ENCODE data around the gene FEZF2. TPM values are rescaled to one million over a fixed set of nuclear protein-coding genes. Genes with fewer than 3 reads are reported as not detected.

FEZF2 gene
- total RNA-seq, 2 experiments from 2014 or later: not detected

DNA sequence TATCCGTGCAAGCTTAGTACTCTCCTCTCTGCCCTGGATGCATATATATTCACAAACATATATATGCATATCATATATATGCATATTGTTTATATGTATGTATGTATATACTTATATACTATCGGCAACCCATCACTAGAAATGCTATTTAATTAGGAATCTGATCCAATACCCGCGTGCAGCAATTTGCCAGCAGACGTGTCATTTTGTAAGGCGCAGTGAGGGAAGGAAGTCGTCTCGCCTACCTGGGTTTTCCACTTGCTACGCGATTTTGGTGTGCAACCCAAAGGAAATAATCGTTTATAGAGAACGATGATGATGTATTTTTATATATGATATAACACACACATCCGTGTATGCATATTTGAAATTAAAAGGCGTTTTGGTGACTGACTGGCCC, 5.6 kb upstream of the FEZF2 start:
- Mint-ChIP-seq H3K36me3 (ENCODE audit: low read depth) (no peaks in the 10 kb centered on the region), H3K4me3 (no peak overlapping the region), H3K27me3 (peaks cover 74% of the 10 kb centered on the region), H3K9me3 (no peaks in the 10 kb centered on the region), H3K27ac (no peak overlapping the region), H3K4me1 (no peaks in the 10 kb centered on the region)
- POLR2A ChIA-PET: no interaction called here
- DNase-seq: no peak
- CTCF ChIA-PET: no interaction called here

DNA sequence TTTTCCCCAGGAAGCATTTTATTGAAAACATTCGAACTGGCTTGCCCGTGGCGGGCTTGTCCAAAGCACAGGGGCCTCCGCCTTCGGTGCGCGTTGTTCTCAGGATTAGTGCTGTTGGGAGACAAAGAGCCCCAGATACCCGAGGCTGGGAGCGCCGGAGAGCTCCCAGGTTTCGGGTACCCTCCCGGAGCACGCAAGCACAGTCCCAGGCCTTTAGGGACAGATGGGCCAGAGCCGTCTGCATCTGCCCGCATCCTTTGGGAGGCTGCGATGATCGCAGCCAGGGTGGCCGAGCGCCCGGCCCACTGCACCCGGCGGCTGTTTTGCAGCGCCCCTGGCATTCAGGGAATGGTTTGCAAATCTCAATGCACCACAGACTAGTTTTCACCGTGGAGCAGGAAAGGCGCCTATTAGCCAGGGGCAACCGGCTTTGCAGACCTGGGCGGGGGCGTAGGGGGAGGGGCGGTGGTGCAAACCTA, 5.0 kb upstream of the FEZF2 start:
- Mint-ChIP-seq H3K4me1 (no peaks in the 10 kb centered on the region), H3K4me3 (no peak overlapping the region), H3K27me3 (peaks cover 80% of the 10 kb centered on the region), H3K27ac (no peak overlapping the region), H3K36me3 (ENCODE audit: low read depth) (no peaks in the 10 kb centered on the region), H3K9me3 (no peaks in the 10 kb centered on the region)
- DNase-seq: no peak
- ChIA-PET POLR2A (no interaction called here), CTCF (no interaction called here)

DNA sequence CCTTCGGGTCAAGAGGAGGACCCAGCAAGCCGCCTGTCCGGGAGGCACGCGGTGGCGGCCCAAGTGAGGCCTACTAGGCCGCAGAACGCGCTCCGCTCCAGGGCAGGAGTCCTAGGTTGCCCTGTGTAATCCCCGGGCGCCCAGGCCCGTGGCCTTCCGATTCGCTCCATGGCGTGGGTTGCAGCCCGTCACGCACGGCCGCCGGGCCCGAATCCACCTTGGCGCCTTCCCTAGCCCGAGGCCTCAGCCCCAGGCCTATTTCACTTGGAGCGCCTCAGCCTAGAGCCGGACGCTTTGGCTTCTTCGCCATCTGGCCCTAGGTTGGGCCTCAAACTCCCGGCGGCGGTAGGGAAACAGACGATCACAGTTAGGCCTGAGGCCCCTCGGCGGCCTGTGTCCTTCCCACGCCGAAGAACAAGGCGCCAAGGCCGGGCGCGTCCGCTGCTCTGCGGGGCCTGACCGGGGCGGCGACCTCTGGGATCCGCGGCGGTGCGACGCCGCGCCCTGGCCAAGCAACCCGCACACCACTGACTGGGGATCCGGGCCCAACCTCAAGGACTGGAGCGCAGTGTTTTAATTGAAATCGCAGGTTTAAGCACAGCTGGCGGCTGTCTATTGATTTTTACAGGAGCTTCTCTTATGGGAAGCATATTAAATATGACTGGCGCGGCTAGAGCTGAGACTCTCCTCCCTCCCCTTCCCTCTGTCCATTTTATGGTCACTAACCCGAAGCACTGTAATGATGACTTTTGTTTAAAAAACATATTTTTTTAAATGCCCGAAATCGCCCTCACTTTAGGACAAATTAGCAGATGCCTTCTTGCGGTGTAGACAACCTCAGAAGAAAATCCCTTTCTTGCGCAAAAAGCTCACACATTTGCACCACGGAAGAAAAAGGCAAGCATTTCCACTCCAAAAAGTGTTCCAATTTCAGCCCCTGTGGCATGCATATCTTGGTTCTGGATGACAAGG, 3.8 kb upstream of the FEZF2 start:
- Mint-ChIP-seq H3K27ac (no peak overlapping the region), H3K27me3 (peaks cover 86% of the 10 kb centered on the region), H3K9me3 (no peaks in the 10 kb centered on the region), H3K4me3 (no peak overlapping the region), H3K4me1 (no peaks in the 10 kb centered on the region), H3K36me3 (ENCODE audit: low read depth) (no peaks in the 10 kb centered on the region)
- POLR2A ChIA-PET: no interaction called here
- CTCF ChIA-PET: no interaction called here
- no peak for DNase-seq

DNA sequence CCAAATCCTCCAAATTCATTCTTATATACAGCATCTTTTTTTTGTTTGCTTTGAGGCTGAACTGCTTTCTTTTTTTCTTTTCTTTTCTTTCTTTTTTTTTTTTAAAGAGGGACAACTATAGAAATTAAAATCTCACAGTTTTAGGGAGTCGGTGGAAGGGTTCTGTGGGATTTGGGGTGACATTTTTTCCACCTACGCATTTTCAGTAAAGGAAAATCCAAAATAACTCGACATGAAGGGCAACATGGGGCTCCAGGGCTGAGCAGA, 3.0 kb upstream of the FEZF2 start:
- ChIA-PET POLR2A (no interaction called here), CTCF (no interaction called here)
- Mint-ChIP-seq H3K4me3 (no peak overlapping the region), H3K27me3 (peaks cover 85% of the 10 kb centered on the region), H3K9me3 (no peaks in the 10 kb centered on the region), H3K27ac (no peak overlapping the region), H3K36me3 (ENCODE audit: low read depth) (no peaks in the 10 kb centered on the region), H3K4me1 (no peaks in the 10 kb centered on the region)
- DNase-seq: no peak

DNA sequence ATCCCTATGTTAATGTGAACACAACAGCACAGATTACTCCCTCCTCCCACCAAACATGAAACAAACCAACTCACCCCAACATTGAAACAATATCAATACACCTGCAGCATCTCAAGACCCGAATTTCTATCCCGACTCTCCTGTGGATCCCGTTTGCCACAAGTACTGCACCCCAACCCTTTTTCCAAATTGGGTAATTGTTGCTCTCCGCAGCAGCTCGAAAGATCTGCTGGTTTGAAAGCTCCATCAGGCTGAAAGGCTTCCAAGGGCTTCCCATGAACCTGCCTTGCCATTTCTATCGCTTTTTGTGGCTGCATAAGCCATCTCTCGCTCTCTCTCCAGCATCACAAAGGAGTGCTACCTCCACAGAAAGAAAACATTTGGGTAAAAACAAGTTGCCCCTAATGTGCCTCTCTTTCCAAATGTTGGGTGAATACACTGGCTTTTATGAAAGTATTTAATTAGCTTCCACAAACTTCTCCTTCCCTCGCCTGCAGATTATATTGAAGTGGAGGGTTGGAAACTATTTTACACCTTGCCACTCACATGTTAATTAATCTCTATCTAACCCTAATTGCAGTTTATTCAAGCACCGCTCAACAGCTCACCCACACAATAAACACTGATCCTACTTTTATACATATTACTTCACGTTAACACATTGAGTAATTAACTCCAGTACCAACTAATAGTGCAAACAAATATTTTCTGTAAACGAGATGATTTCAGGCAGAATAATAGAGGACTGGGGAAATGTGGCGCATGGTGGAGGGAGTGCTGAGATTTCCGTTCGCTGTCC, 2.5 kb upstream of the FEZF2 start:
- Mint-ChIP-seq H3K27ac (no peak overlapping the region), H3K27me3 (peaks cover 85% of the 10 kb centered on the region), H3K4me1 (no peaks in the 10 kb centered on the region), H3K4me3 (no peak overlapping the region), H3K9me3 (no peaks in the 10 kb centered on the region), H3K36me3 (ENCODE audit: low read depth) (peaks cover under 1% of the 10 kb centered on the region)
- DNase-seq: no peak
- ChIA-PET POLR2A (no interaction called here), CTCF (no interaction called here)

DNA sequence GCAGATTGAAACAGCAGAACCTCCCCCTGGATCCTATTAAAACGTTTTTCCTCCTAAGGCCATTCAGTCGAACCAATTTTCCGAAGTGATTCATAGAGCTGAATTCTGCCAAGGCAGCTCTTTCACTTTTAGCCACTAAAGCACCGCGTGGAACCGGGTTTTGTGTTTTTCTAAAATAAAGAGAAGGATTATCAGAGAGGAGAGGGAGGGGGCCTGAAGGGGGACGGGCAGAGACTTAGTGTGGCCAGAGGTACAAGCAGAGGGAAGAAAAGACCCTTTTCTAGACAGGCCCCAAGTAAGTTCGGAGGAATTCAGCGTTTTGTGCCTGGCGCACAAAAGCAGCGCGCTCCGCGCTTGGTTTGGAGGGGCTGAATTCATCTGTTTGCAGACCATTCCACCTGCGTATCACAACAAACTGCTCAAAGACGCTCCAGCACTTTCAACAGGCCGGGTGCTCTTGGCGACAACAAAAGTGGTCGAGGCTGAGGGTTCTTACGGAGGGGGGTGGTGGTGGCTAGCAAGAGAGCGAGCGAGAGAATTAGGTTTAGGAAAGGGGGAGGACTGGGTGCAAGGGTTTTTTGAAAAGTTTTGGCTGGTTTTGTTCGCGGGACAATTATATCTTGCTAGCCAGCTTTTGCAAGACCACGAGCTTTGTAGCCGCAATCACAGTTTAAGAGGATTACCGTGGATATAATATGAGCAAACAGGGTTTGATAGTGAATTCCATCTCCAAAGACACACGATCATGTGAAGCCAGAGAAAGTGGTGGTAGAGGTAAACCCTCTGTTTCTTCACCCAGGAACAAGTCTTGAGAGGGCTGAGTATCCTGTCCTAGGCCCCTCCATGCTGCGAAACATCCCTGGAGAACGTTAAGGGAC, 1.2 kb upstream of the FEZF2 start:
- H3K27ac Mint-ChIP-seq: no peak overlapping the region
- H3K4me3 Mint-ChIP-seq: no peak overlapping the region
- H3K27me3 Mint-ChIP-seq: peaks cover 86% of the 10 kb centered on the region
- peaks cover 3% of the 10 kb centered on the region for H3K9me3 Mint-ChIP-seq
- H3K36me3 Mint-ChIP-seq (ENCODE audit: low read depth): peaks cover 3% of the 10 kb centered on the region
- H3K4me1 Mint-ChIP-seq: no peaks in the 10 kb centered on the region
- ChIA-PET CTCF (no interaction called here), POLR2A (no interaction called here)
- DNase-seq: no peak

DNA sequence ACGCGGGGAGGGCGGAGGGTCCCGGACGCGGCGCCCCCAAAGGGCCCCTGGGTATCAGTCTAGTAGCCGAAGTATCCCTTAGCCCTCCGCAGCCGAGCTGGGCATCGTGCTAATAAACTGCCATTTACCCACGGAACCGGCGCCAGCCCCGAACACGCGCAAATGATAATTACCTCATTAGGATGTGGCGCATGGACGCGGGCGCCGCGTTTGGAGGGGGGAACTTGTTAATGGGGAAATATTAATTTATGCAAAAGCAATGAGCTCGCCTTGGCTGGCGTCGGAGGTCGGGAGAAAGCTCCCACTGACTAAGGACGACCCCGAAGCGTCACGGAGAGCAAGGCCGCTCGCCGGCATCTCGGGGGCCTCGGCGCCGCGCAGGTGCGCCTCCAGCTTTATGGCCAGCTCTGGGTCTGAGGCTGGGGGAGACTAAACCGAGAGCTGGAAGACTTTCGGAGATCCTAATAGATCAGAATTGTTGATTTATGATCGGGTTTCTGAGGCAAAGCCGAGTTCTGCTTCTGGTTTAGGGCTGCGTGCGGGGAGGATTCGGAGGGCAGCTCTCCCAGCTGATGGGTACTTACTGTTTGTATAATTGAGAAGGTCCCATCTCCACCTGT, 474 bp upstream of the FEZF2 start:
- CTCF ChIA-PET: no interaction called here
- H3K27ac Mint-ChIP-seq: no peak overlapping the region

DNA sequence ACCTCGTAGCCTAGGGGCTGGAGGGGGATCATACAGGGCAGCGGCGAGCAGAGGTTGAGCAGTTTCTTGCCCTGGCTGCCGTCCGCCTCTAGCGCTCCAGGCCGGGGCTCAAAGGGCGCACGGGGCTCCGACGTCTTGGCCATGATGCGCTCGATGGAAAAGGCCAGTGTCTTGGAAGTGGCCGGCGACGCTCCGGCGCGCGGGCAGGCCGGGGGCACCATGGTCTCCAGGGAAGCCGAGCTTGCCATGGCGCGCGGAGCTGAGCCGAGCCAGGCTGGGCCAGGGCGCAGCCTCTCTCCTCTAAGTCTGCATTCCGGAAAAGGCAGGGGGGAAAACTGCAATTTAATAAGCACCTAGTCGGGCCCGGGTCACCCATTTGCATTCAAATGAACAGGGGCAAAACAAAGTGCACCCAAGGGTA, 719 bp downstream of the FEZF2 start:
- Mint-ChIP-seq H3K4me1 (no peaks in the 10 kb centered on the region), H3K4me3 (no peak overlapping the region), H3K9me3 (peaks cover 3% of the 10 kb centered on the region), H3K27me3 (peaks cover 90% of the 10 kb centered on the region), H3K27ac (no peak overlapping the region), H3K36me3 (ENCODE audit: low read depth) (peaks cover 3% of the 10 kb centered on the region)
- POLR2A ChIA-PET: no interaction called here
- no peak for DNase-seq
- CTCF ChIA-PET: no interaction called here

More for the DNA sequence above, 474 bp upstream of the FEZF2 start:
- H3K4me1 Mint-ChIP-seq: no peaks in the 10 kb centered on the region
- no peak for DNase-seq
- H3K36me3 Mint-ChIP-seq (ENCODE audit: low read depth): peaks cover 3% of the 10 kb centered on the region
- peaks cover 84% of the 10 kb centered on the region for H3K27me3 Mint-ChIP-seq
- H3K4me3 Mint-ChIP-seq: no peak overlapping the region
- POLR2A ChIA-PET: no interaction called here
- peaks cover 3% of the 10 kb centered on the region for H3K9me3 Mint-ChIP-seq

DNA sequence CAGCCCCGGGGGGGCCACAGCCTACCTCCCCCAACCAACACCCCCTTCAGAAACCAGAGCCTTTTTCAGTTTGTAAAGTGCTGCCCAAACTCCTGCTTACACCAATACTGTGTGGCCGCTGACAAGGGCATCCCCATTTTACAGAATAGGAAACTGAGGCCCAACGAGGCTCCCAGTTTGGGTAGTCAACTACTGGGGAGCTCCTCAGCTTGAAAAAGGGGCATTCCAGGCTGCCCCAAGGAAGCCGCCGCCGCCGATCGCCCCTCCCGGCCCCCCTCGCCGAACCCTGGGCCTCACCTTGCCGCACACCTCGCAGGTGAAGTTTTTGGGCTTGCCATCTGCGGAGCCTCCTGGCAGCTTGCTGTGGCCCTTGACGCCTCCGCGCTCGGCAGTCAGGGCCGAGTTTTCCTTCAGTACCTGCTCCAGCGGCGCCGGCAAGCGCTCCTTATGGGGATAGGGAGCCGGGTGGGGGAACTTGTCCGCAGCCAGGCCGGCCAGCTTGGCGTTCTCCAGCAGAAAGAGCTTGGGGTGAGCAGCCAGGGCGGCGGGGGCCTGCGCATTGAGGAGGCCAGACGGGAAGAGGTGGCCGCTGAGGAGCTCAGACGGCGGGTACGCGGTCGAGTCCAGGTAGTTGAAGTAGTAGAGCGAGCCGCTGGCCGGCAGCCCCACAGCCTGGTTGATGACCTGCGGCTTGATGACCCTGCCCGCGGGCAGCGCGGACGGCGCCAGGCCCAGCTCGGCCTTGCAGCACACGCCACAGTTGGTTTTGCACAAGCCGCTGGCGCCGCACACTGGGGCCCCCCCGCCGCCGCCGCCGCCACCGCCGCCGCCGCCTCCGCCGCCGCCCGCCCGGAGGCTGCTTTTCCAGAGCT, 1.4 kb downstream of the FEZF2 start:
- no peak overlapping the region for H3K4me3 Mint-ChIP-seq
- DNase-seq: no peak
- peaks cover 91% of the 10 kb centered on the region for H3K27me3 Mint-ChIP-seq
- H3K9me3 Mint-ChIP-seq: peaks cover 3% of the 10 kb centered on the region
- no peaks in the 10 kb centered on the region for H3K4me1 Mint-ChIP-seq
- H3K36me3 Mint-ChIP-seq (ENCODE audit: low read depth): peaks cover 3% of the 10 kb centered on the region
- CTCF ChIA-PET: no interaction called here
- H3K27ac Mint-ChIP-seq: no peak overlapping the region
- POLR2A ChIA-PET: no interaction called here

DNA sequence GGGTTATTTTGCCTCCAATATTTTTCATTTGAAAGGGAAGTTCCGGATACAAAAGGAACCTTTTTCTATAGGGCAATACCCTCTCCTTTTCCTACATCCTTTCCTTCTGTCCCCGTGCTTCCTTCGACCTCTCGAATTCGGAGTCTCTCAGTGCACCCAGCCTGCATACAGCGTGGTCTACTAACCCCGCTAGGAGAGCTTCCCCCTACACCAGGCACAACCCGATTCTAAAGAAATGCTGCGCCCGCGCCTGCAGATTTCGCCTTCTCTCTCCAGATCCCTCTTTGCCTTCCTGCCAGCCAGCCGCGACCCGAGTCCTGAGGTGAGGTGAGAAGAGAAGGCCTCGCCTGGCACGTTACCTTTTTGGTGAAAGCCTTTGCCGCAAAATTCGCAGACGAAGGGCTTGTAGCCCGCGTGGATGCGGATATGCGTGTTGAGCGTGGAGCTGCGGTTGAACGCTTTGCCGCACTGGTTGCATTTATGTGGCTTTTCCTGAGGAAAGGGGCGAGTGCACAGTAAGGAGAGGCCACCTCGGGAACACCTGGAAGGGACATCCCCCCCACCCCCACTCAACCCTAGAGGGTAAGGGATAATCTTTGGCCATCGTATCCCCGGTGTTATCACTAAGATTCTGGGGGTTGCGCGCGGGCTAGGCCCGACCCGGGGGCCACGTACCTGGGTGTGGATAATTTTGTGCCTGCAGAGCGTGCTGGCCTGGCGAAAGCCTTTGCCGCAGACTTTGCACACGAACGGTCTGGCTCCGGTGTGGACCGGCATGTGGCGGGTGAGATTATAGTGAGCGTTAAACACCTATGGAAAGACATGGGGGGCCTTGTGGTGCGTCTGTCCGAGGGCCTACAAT, 2.3 kb downstream of the FEZF2 start:
- CTCF ChIA-PET: no interaction called here
- peak overlapping the region; percentile 50 for H3K27ac Mint-ChIP-seq

DNA sequence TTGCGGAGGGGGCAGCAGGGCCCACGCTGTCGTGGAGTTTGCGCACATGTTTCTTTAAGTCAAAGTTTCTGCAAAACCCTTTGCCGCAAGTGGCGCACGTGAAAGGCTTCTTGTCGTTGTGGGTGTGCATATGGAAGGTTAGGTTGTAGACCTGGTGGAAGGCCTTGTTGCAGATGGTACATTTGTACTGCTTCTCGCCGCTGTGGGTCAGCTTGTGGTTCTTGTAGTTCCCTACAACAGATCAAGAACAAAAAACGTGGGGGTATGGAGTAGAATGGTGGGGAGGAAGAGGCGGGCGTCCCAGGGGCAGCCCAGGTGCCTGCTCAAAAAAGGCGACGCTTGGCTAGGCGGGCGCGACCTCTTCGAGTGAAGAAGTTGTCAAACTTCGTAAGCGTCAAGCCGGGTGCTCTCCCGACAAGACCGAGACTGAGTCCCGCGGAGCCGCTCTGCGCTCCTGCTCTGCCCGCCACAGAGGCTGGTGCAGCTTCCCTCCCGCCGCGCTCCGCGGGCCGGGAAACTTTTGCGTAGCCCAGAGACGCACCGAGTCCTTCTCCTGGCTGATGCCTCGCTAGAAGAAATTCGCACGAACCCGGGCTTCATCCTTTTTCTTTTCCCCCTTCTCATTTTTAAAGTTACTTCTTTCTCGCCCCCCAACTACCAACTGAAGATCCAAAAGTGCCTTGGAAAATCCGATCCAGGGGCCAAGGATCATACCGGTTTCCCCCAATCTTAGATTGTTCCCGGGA, 3.1 kb downstream of the FEZF2 start:
- ChIA-PET POLR2A (no interaction called here), CTCF (interaction anchor here (1.7 kb wide), 1 partner anchor 11 kb away, joined by 4 read pairs; no protein-coding TSS in a partner anchor)
- Mint-ChIP-seq H3K27me3 (peaks cover 91% of the 10 kb centered on the region), H3K36me3 (ENCODE audit: low read depth) (peaks cover 3% of the 10 kb centered on the region), H3K4me1 (no peaks in the 10 kb centered on the region), H3K4me3 (peak overlapping the region; percentile 41), H3K9me3 (peaks cover 3% of the 10 kb centered on the region), H3K27ac (peak overlapping the region; percentile 33)
- no peak for DNase-seq

More for the DNA sequence above, 2.3 kb downstream of the FEZF2 start:
- H3K9me3 Mint-ChIP-seq: peaks cover 3% of the 10 kb centered on the region
- peaks cover 91% of the 10 kb centered on the region for H3K27me3 Mint-ChIP-seq
- POLR2A ChIA-PET: no interaction called here
- H3K4me1 Mint-ChIP-seq: no peaks in the 10 kb centered on the region
- H3K36me3 Mint-ChIP-seq (ENCODE audit: low read depth): peaks cover 3% of the 10 kb centered on the region
- no peak for DNase-seq
- H3K4me3 Mint-ChIP-seq: peak overlapping the region; percentile 41

All from activated CD4-positive, alpha-beta T cell treated with anti-CD3 and anti-CD28 coated beads, Interleukin-2, amount 10 ng/mL, durations not matched to agents 7 days and 5 days (primary cell).